Activated naive CD8-positive, alpha-beta T cell (primary cell): ENCODE data around the gene CTSL.
"Not testable (repeated sequence)": the region's sequence is repeated elsewhere in the genome, so short reads cannot be mapped to it uniquely, and the experiment has no call there.

ENCODE experiments used
- H3K27ac Mint-ChIP-seq: one replicate; pipeline ENCODE4 v1.8.0; 2021; ENCODE audit warnings: mixed read lengths
- H3K27me3 Mint-ChIP-seq: one replicate; pipeline ENCODE4 v1.8.0; 2021; ENCODE audit warnings: mixed read lengths
- H3K36me3 Mint-ChIP-seq: one replicate; pipeline ENCODE4 v1.8.0; 2021; ENCODE audit warnings: mixed read lengths
- H3K4me1 Mint-ChIP-seq: one replicate; pipeline ENCODE4 v1.8.0; 2021; ENCODE audit warnings: low read depth, mixed read lengths
- H3K4me3 Mint-ChIP-seq: one replicate; pipeline ENCODE4 v1.8.0; 2021; ENCODE audit warnings: mild to moderate bottlenecking, mixed read lengths
- H3K9me3 Mint-ChIP-seq: one replicate; pipeline ENCODE4 v1.8.0; 2021; ENCODE audit warnings: low read depth, mixed read lengths

CTSL gene

DNA sequence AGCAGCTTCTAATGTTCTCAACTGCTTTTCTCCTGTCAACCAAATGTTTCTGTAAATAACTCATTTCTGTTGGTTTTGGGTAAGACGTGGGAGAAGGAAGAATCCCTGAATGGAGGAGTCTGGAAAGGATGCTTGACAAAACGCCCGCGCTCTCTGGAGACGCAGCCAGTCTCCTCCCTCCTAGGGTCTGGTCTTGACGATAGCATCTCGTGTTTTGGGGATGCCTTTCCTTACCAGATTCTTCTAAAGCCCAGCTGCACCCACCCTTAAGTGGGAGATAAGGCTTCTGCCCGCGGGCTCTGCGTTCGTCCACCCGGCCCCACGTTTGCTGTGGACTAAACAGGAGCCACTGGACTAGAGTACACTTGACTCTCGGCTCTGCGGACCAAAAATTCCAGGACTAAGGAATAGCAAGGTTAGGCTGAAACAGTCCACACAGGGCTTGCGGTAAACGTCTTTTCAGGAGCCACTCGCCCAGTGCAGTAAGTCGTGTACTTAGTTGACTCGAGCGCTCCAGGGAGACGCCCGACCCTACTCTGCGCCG lies 491 bp upstream of the CTSL start:
- Mint-ChIP-seq H3K9me3 (no peaks in the 10 kb centered on the region), H3K4me3 (peak overlapping the region; percentile 90), H3K27ac (no peak overlapping the region), H3K36me3 (peaks cover 4% of the 10 kb centered on the region), H3K27me3 (peaks cover 2% of the 10 kb centered on the region), H3K4me1 (peaks cover 21% of the 10 kb centered on the region)

DNA sequence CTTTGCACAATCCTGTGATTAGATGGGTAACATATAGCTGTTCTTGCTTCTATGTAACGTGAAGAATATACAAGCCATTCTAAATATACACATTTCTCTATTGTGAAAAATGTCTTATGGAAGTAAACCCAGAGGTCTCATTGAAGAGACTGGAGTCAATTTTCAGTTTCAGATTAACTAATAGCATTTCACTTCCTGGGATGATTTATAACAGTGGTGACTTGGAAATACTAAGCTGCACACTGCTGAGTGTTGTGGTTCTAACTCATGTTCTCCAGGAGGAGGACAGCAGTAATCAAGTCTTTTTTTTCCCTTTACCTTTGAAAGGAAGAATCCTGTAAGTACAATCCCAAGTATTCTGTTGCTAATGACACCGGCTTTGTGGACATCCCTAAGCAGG lies 3.3 kb downstream of the CTSL start:
- Mint-ChIP-seq H3K36me3 (peaks cover 9% of the 10 kb centered on the region), H3K4me3 (no peak overlapping the region), H3K9me3 (no peaks in the 10 kb centered on the region), H3K4me1 (peaks cover 21% of the 10 kb centered on the region), H3K27me3 (peaks cover 3% of the 10 kb centered on the region), H3K27ac (no peak overlapping the region)

DNA sequence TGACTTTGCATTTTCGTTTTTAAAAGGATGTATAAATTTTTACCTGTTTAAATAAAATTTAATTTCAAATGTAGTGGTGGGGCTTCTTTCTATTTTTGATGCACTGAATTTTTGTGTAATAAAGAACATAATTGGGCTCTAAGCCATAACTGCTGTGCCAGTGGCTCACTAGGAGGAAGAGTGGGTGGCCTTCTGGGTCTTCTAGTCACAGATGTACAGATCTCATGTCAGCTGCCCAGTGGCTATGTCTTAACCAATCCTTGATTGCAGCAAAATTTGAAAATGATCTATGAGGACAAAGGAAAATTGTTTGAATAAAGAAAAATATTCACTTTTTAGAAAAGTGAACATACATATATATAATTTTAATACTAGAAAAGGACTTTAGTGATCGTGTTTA lies 5.4 kb downstream of the CTSL start:
- peaks cover 12% of the 10 kb centered on the region for H3K36me3 Mint-ChIP-seq
- no peak overlapping the region for H3K27ac Mint-ChIP-seq
- H3K4me3 Mint-ChIP-seq: no peak overlapping the region
- peaks cover 19% of the 10 kb centered on the region for H3K4me1 Mint-ChIP-seq
- no peaks in the 10 kb centered on the region for H3K9me3 Mint-ChIP-seq
- peaks cover 5% of the 10 kb centered on the region for H3K27me3 Mint-ChIP-seq

DNA sequence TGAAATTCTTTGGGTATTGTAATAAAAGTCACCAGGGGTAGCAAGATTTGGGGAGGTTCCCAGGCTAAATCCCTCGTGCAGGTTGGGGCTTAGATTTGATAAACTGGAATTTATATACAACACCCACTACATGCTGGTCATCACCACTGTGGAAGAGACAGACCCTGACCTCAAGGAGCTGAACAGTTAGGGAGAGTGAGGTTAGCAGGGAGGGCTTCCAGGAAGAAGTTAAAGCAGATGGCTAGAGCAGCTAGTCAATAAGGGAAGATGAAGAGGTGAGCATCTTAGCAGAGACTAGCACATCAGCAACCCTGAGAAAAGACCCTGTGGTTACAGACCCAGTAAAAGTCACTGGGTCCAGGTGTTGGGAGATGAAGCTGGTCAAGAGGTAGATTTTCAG lies 6.4 kb downstream of the CTSL start:
- Mint-ChIP-seq H3K27ac (no peak overlapping the region), H3K4me1 (peaks cover 13% of the 10 kb centered on the region), H3K9me3 (no peaks in the 10 kb centered on the region), H3K4me3 (no peak overlapping the region), H3K36me3 (peaks cover 14% of the 10 kb centered on the region), H3K27me3 (peaks cover 12% of the 10 kb centered on the region)

DNA sequence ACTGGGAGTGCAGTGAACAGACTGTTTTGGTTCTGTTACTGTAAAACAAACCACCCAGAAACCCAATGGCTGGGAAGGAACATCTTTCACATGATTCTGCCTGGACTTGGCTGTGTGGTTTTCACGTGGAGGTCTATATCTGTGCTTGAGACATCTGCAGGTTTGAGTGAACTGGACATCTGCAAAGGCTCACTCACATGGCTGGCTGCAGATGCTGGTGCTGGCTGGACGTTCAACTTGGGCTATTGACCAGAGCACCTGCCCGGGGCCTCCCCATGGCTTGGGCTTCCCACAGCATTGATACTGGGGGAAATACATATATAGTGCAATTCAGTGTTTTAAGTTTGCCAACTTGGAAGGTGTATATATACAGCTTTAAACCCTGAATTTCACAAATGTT lies 6.8 kb downstream of the CTSL start:
- peaks cover 12% of the 10 kb centered on the region for H3K27me3 Mint-ChIP-seq
- no peaks in the 10 kb centered on the region for H3K9me3 Mint-ChIP-seq
- no peak overlapping the region for H3K4me3 Mint-ChIP-seq
- H3K27ac Mint-ChIP-seq: no peak overlapping the region
- H3K36me3 Mint-ChIP-seq: peaks cover 13% of the 10 kb centered on the region
- H3K4me1 Mint-ChIP-seq: peaks cover 9% of the 10 kb centered on the region

DNA sequence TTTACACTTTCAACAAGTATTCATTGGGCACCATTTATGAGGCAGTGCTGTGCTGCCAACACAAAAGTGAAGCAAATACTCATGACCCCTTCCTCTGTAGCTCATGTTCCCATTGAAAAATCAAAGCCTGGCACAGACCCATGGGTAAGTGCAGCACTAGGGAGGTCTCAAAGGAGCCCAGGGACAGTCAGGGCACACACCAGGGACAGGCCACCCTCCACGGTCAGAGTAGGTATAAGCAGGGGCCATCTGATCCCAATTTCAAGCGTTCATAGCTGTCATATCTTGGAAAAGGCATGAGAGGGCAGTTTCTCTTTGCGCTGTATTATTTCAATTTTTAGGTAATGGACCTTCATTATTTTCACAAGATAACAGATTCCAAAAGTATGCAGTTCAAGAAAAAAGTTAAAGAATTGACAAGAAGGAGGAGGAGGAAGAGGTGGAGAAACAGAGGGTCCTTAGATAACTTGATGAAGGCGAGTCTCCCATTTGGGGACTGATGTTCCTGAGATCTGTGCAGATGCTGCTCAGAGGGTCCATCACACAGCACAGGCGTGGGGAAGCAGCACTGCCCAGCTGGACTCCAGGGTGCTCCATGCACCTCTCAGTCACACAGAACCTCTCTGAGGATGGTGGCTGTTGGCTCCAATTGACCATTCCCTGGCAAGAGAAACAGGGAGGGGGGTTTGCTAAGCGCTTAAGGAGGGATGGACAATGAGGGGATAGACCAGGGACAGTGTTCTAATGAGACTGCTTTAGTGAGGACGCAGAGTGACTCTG lies 7.5 kb downstream of the CTSL start:
- Mint-ChIP-seq H3K4me3 (no peak overlapping the region), H3K27ac (no peak overlapping the region), H3K4me1 (peaks cover 5% of the 10 kb centered on the region), H3K9me3 (no peaks in the 10 kb centered on the region), H3K27me3 (peaks cover 12% of the 10 kb centered on the region), H3K36me3 (peaks cover 12% of the 10 kb centered on the region)

DNA sequence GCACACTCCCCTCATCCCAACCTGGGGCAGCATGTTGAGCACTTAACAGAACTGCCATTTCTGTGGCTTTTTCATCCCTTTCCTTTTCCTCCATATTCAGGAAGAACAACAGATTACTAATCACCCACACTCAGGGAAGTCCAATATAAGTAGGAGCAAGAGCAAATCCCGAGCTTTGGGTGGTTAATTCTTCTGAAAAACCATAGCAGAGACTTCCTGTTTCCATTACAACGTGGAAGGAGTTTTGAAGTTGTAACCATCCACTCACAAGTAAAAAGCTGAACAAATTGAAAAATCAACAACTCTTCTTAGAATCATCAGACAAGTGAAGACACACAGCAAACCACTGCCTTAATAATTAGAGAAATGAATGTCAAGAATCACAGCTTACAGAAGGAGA lies 8.2 kb downstream of the CTSL start:
- Mint-ChIP-seq H3K9me3 (no peaks in the 10 kb centered on the region), H3K4me3 (no peak overlapping the region), H3K36me3 (peaks cover 10% of the 10 kb centered on the region), H3K4me1 (peaks cover 3% of the 10 kb centered on the region), H3K27me3 (peaks cover 12% of the 10 kb centered on the region), H3K27ac (no peak overlapping the region)

DNA sequence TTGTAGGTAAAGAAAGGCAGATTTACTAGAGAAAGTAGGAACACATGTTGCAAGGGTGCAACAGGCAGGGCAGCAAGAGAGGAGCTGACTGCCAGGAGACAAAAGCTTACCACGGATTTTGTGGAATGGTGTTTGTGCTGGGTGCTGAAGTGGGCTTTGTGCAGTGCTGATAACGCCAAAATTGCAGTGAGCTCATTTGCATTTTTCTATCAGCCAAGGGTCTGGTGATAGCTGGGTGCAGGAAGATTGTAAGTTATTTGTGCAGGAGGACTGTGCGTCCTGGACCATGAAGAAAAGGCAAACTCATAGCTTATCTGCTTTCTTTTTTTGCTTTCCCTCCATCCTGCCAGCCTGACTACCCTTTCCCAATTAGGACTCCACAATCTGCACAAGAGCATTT lies 13.6 kb downstream of the CTSL start:
- H3K9me3 Mint-ChIP-seq: no peaks in the 10 kb centered on the region
- H3K4me3 Mint-ChIP-seq: no peak overlapping the region
- H3K27ac Mint-ChIP-seq: no peak overlapping the region
- peaks cover 5% of the 10 kb centered on the region for H3K36me3 Mint-ChIP-seq
- H3K27me3 Mint-ChIP-seq: peaks cover 12% of the 10 kb centered on the region
- H3K4me1 Mint-ChIP-seq: peaks cover 4% of the 10 kb centered on the region

DNA sequence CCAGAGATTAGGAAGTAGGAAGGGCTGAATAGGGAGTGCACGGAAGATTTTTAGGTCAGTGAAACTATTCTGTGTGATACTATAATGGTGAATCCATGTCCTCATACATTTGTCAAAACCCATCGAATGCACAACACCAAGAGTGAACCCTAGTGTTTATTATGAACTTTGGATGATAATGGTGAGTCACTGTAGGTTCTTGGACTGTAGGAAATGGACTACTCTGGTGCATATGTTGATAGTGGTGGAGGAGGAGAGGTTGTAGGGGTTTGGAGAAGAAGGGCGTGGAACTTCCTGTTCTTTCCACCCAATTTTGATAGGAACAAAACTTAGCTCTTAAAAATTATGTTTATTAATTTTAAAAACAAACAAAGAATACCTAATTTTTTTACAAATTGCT lies 14.3 kb downstream of the CTSL start:
- H3K4me3 Mint-ChIP-seq: no peak overlapping the region
- H3K36me3 Mint-ChIP-seq: peaks cover 5% of the 10 kb centered on the region
- no peak overlapping the region for H3K27ac Mint-ChIP-seq
- H3K9me3 Mint-ChIP-seq: no peaks in the 10 kb centered on the region
- peaks cover 12% of the 10 kb centered on the region for H3K27me3 Mint-ChIP-seq
- peaks cover 4% of the 10 kb centered on the region for H3K4me1 Mint-ChIP-seq

DNA sequence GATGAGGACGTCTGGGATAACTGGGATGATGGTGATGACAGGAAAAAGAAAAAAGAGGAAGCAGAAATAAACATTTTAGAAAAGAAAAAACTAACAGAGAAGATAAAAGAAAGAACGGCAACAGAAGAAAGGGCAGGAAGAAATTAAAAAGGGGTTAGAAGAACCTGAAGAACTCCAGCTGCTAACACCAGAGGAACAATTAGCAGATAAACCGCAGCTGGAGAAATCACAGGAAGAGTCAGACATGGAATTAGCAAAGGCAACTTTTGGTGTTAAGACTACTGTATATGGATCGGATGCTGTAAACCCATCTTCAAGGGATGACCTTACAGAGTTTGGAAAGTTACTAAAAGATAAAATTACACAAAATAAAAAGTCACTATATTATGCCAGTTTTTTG lies 15.4 kb downstream of the CTSL start:
- peaks cover 4% of the 10 kb centered on the region for H3K4me1 Mint-ChIP-seq
- H3K36me3 Mint-ChIP-seq: peaks cover 3% of the 10 kb centered on the region
- H3K4me3 Mint-ChIP-seq: no peak overlapping the region
- H3K27me3 Mint-ChIP-seq: peaks cover 9% of the 10 kb centered on the region
- no peaks in the 10 kb centered on the region for H3K9me3 Mint-ChIP-seq
- H3K27ac Mint-ChIP-seq: no peak overlapping the region

DNA sequence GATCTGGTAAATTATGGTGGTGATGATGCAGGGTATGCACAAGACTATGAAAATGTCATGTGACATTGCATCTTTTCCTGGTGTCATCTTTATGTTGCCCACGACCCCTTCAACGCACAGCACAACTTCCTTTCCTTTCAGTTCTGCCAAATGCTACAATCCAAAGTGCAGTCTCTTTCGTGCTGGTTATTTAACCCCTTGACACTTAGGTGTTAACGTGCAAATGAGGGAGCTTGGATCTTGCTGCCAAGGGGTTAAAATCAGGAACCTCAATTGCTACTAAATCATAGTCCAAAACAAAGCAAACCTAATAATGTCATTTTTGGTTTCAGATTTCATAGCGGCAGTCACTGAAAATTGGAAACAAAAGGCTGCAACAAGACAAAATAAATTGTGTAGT lies 16.0 kb downstream of the CTSL start:
- Mint-ChIP-seq H3K36me3 (no peaks in the 10 kb centered on the region), H3K4me3 (no peak overlapping the region), H3K27ac (no peak overlapping the region), H3K4me1 (peaks cover 4% of the 10 kb centered on the region), H3K9me3 (no peaks in the 10 kb centered on the region), H3K27me3 (peaks cover 6% of the 10 kb centered on the region)

DNA sequence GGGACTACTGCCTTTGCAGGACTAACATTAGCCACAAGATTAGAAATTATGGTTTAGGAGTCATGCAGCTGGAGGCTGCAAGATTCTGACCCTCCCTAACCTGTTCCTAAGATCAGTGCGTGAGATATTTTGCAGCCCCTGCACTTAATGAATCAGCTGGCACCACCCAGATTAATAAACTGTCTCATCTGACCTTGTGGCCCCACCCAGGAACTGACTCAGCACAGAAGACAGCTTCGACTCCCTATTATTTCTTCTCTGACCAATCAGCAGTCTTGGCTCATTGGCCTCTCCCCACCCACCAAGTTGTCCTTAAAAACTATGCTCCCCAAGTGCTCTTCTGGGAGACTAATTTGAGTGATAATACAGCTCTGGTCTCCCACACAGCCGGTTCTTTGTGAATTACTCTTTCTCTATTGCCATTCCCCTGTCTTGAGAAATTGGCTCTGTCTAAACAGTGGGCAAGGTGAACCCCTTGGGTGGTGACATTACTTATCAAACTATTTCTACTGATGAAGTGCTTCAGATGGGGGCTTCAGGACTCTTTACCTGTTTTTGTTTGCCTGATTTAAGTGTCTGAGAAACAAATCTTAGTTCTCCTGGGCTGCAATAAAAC lies 17.0 kb downstream of the CTSL start:
- H3K27ac Mint-ChIP-seq: no peak overlapping the region
- H3K4me1 Mint-ChIP-seq: peaks cover 4% of the 10 kb centered on the region
- no peak overlapping the region for H3K4me3 Mint-ChIP-seq
- H3K27me3 Mint-ChIP-seq: peaks cover 8% of the 10 kb centered on the region
- H3K9me3 Mint-ChIP-seq: no peaks in the 10 kb centered on the region
- no peaks in the 10 kb centered on the region for H3K36me3 Mint-ChIP-seq

DNA sequence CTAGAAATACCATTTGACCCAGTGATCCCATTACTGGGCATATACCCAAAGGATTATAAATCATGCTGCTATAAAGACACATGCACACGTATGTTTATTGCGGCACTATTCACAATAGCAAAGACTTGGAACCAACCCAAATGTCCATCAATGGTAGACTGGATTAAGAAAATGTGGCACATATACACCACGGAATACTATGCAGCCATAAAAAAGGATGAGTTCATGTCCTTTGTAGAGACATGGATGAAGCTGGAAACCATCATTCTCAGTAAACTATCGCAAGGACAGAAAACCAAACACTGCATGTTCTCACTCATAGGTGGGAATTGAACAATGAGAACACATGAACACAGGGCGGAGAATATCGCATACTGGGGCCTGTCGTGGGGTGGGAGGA lies 18.3 kb downstream of the CTSL start:
- H3K9me3 Mint-ChIP-seq, H3K4me1 Mint-ChIP-seq, H3K36me3 Mint-ChIP-seq, H3K27ac Mint-ChIP-seq, H3K4me3 Mint-ChIP-seq: not testable (repeated sequence)
- peaks cover 11% of the 10 kb centered on the region for H3K27me3 Mint-ChIP-seq

DNA sequence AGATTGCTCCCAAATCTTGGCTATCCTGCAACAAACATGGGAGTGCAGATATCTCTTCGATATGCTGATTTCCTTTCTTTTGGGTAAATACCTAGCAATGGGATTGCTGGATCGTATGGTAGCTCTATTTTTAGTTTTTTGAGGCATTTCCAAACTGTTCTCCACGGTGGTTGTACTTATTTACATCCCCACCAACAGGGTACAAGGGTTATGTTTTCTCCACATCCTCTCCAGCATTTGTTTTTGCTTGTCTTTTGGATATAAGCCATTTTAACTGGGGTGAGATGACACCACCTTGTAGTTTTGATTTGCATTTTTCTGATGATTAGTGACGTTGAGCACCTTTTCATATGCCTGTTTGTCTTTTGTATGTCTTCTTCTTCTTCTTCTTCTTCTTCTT lies 20.3 kb downstream of the CTSL start:
- no peaks in the 10 kb centered on the region for H3K9me3 Mint-ChIP-seq

DNA sequence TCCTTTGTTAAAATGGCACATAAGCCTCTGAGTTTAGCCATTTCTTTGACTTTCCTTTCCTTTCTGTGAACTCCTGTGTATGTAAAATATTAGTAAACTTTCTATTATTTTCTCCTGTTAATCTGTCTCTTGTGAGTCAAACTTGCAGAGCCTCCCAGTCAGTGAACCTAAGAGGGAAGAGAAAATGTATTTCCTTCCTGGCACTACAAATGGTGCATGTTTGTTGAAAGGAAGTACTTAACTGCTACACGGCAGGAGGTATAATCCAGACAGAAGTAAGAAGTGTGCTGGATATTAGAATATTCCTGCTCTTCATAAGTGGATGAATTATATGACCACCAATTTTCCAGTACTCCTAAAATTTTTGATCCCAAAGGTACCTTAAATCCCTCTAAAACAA lies 23.0 kb downstream of the CTSL start:
- Mint-ChIP-seq H3K4me1 (no peaks in the 10 kb centered on the region), H3K36me3 (no peaks in the 10 kb centered on the region), H3K27ac (no peak overlapping the region), H3K9me3 (peaks cover 7% of the 10 kb centered on the region), H3K4me3 (no peak overlapping the region), H3K27me3 (peaks cover 13% of the 10 kb centered on the region)

More for the DNA sequence above, 20.3 kb downstream of the CTSL start:
- H3K4me3 Mint-ChIP-seq: no peak overlapping the region
- H3K27me3 Mint-ChIP-seq: peaks cover 11% of the 10 kb centered on the region
- peaks cover 4% of the 10 kb centered on the region for H3K4me1 Mint-ChIP-seq
- H3K27ac Mint-ChIP-seq: no peak overlapping the region
- H3K36me3 Mint-ChIP-seq: no peaks in the 10 kb centered on the region
